Fibroblast of skin of back (primary cell): ENCODE measurements around the gene ZBTB44.
"Not testable (repeated sequence)": the region's sequence is repeated elsewhere in the genome, so short reads cannot be mapped to it uniquely, and the experiment has no call there.

Experiments used
- DNase-seq: peaks from one replicate; pipeline ENCODE4 v3.0.0-alpha.2; 2013

ZBTB44 gene

DNA sequence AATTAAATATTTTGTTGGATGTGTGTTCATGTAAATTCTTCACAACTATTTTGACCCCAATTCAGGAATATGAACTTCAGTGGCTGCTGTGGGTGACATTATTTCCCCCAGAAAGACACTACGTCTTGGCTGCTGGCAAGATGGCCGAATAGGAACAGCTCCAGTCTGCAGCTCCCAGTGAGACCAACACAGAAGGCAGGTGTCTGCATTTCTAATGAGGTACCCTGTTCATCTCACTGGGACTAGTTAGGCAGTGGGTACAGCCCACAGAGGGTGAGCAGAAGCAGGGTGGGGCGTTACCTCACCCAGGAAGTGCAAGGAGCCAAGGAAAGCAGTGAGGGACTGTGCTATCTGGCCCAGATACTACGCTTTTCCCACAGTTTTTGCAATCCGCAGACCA, 65.3 kb downstream of the ZBTB44 start:
- DNase-seq: no peak

DNA sequence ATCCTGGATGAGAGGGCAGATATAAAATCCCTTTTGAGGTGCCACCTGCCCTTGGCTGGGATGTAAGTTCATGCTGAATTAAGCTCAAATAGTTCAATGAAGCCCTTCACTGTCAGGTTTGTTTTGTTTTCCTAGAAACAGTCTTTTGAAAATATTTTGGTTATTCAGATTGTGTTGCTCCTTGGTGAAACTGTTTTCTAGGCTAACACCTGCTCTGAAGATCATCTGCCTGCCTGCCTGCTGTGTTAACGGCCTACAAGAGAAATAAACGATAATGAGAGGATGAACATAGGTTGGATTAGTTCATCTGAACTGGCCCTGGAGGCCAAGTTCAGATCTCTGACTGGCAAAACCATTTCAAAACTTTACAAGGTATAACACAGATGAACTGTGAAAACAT, 67.4 kb downstream of the ZBTB44 start:
- DNase-seq: no peak

DNA sequence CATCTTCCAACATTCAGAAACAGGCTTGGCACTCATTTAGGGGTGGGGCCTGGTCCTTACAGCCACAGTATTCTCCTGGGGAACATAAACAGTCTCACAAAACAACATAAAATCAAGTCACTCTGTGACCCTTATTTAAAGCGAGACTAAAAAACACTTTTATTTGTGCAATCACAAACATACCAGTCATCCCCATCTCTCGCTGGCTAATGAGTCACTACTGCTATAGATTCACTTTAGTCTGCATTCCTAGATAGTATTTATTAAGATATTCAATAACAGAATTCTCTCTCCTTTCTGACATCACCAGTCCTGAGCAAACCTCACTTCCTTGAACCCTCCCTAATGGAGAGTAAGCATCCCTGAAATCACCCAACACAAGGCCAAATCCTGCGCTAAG, 68.0 kb downstream of the ZBTB44 start:
- peak; percentile 36 for DNase-seq

DNA sequence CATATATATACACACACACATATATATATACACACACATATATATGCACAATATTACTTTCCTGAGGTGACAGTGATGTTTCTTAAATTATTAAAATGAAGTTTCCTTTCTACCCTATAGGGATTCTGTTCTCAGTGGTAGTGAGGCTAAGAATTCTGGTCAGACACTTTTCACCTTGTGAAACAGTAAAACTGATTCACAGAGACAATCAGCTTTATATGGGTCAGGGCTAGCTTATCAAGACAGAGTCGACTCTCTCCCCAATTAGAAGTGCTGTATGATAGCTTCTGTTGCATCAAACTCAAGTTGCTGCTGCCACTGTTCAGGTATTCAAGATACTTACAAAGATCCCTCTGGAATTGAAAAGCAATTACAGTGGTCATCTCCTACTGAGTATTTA, 68.4 kb downstream of the ZBTB44 start:
- no peak for DNase-seq

DNA sequence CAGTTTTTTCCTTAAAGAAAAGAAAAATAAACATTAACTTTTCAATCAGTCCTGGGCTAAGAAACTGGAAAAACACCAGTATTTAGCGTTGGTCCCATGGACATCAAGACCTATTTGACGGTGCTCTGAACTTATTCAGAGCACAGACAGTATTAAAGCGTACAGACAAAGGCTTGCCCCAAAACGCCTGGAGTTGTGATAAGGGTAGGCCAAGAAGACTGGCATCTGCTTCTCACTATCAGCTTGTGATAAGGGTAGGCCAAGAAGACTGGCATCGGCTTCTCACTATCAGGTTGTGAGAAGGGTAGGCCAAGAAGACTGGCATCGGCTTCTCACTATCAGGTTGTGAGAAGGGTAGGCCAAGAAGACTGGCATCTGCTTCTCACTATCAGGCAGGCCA, 69.3 kb downstream of the ZBTB44 start:
- DNase-seq: not testable (repeated sequence)

DNA sequence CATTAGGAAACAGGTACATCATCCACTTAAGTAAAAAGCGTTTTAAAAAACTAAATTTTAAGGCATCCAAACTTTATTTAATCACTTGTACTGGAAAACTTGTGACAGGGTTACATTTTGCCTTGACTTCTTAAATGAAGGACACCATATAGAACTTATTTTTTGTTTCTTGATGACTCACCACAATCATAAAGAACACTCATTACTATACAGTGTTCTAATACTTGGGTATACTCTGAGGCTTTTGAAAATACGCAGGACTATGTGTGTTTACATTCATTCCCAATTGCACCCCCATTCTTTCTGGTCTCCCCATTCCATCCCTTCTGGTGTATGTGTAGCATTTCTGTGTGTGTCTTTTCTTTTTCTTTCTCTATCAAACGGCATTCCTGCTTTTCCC, 69.9 kb downstream of the ZBTB44 start:
- DNase-seq: no peak

DNA sequence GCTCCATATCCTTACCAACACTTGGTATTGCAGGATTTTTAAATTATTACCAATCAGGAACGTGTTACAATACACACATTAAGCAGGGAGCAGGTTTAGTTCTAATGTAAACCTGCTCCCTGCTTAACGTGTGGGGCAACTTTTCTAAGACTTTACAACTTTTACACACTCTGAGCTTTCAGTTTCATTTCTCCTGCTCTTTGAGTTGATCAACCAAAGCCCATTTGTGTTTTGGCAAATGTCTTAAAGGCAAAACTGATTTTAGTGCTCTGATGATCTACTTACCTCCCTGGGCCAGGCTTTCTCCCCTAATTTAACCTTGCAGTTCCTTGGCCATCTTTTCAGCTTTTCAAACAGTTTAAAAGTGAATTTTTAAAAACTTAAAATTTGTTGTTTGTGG, 70.9 kb downstream of the ZBTB44 start:
- DNase-seq: no peak

DNA sequence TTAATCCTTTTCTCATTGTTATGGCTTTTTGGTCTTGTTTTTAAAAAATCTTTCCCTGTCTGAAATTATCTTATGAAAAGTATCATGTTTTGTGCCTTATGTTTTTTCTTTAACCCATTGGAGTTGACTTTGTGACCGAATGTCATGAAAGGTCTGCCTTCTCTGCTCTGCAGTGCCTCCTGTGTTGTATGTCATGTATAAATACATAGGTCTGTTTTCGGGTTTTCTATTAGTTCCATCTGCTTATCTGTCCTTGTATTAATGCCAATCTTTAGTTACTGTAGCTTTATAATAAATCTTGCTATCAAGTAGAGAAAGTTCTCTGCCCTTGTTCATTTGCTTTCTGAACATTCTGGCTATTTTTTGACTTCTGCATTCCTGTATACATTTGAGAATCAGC, 73.0 kb downstream of the ZBTB44 start:
- DNase-seq: no peak

DNA sequence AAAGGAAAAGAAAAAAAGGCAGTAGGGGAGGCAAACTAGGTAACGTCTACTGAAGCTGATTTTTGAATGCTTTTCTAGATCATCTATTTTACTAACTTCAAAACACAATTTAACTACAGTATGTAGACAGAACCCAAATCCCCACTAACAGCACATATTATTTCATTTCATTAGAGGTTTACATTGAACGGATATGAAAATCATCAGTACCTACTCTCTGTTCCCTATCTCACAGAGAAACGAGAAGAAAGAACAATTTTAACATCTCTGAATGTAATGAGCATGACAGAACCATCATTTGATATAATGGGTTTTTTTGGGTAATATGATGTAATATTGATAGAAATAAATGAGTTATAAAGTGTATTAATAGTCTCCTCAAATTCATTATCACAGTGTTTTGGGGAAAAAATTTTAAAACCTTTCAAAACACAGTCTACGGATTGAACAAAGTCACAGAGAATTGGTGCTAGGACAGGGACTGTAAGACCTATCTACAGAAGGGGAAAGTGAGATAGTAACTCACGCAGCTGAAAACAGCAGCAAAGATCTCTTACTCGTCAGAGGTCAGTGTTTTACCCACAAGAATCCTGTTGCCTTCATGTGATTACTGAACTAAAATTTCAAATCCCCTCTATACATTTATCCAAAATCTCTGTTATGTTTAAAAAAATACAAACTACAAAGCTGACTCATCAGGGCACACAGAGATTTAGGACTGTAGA, 77.3 kb downstream of the ZBTB44 start:
- no peak for DNase-seq

DNA sequence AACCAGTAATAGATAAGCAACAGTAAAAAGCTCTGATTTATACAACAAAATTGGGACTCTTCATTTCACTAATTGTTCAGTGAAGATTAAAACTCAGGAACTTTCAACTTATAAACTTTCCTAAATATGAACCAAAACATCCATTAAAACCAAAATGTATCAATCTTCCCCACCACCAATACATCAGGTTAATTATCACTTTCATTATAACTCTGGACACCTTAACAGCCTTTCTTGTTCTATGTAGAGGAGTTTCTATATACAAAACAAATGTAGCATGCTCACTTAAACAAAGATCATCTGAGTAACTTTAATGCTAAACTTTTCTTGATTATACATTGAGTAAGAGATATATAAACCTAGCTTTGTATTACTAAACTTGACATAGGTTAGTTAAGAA, 80.4 kb downstream of the ZBTB44 start:
- DNase-seq: no peak

DNA sequence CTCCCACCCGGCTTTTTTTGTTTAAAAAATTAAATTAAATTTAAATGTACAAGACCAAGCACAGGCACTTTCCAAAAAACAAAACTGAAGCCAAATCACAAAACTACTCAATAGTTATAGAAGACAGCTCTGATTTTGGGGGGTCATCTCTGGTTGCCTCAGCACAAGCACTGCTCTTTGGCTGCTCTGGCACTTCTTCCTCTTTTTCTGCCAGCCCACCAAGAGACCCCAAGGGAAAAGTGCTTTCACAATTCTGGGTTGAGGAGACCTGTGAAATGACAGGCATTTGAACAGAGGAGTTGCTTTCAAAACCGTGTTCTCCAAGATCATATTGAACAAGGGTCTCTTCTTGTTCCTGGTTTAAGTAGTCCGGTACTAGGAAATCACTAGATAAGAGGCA, 80.8 kb downstream of the ZBTB44 start:
- not testable (repeated sequence) for DNase-seq

DNA sequence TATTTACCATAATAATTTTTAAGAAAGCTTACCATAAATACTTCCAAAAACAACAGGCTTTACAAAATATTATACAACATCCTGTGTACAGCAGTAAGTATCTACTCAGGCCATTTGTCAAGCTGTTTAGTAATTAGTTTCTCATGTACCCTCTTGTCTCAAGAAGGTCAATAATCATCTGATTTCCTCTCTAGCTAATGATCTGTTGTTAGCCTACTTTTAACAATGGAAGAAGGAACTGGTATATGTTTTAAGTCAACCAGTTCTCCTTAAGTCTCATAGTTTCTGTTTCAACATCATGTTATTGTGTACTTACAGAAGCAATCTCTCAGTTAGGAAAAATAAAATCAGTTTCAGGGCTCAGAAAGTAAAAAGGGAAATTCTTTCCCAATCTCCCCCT, 81.2 kb downstream of the ZBTB44 start:
- not testable (repeated sequence) for DNase-seq

DNA sequence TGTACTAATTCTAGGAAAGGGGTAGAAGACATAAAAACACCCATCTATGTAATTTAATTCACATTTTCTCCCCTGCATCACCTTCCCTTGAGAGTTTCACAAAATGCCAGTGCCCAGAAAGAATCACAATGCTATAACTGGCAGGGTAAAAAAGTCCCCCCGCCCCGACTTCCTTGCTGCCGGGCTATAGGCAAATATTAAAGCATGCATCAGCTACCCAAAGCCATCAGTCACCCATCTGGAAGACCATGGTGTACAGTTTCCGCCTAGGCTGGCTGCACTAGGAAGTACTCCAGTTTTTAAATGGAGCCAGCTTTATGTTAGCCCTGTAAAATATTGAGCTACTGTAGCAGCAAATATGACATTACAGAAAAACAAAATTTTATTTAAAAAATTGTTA, 87.3 kb downstream of the ZBTB44 start:
- DNase-seq: no peak

DNA sequence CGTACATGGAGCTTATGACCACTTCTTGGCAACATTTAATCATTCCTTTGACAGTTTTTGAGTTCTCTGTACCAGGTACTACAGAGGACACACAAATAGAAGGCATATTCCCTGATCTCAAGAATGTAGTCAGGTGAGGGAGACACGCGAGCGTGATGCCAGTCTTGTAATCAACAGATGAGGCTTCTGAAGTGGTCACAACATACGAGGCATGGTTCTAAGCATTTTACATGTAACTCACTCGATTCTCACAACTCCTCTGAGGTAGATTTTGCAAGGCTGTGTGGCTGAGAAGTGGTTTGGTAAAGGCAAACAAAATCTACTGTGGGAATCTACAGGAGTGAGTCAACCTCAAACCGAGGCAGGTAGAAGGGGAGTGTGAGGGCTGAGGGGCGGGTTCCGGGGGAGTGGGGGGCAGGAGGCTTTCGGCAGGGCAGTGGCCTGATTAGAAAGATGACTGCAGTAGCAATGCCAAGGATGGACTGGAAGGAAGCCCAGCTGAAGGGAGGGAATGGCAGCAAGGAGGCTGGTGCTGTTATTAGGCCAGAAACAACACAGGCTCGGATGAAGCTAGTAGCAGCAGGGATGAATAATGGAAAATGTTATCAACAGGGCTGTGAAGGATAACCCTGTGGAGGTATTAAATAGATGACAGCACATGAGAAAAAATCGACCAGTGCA, 91.3 kb downstream of the ZBTB44 start:
- no peak for DNase-seq

DNA sequence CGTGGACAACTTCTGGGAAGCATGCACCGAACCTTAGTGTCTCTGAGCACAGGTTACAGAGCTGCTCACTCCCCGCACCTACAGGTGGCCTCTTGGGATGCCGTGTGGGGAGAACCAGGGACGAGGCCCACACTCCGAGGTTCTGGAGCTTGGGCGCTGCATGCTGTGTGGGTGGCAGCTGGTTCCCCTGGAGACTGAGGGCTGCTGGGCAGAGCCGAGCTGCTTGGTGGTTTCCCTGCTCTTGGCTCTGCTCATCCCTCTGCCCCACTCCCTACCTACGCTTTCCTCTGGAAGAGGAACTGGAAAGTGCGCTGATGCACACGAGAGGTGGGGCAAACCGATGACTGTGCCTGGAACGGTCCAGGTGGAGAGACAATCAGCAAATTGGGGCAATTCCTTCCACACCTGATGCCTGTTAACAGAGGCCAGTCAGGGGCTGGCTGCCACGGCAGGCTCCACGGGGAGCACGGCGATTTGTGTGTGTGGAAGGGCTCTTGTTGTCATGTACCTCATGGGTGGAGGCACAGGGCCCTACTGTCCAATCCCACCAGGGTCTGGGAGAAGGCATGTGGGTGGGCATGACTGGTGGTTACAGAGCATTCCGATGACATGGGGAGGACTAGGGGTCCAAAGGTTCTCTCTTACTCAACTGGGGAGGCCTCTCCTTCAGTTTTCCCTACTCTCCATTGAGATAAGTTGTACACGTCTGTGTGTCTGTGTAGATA, 94.2 kb downstream of the ZBTB44 start:
- DNase-seq: no peak

DNA sequence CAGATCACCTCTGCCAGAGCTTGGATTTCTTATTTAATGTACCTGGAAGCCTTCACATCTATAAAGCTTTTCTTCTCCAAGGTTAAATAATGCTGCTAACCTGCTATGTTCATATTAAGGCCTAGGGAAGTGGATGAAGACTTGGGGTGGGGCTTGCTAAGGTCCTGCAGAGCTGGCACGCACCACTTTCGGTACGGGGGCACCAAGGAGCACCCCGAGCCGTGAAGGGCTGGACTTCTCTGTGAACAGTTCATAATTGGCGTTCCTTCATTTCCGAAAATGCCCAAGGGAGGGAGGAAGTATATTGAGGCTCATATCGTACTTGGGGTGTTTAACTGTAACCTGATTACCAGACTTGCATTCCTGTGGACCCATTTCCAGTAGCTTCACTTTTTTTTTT, 95.6 kb downstream of the ZBTB44 start:
- DNase-seq: no peak

DNA sequence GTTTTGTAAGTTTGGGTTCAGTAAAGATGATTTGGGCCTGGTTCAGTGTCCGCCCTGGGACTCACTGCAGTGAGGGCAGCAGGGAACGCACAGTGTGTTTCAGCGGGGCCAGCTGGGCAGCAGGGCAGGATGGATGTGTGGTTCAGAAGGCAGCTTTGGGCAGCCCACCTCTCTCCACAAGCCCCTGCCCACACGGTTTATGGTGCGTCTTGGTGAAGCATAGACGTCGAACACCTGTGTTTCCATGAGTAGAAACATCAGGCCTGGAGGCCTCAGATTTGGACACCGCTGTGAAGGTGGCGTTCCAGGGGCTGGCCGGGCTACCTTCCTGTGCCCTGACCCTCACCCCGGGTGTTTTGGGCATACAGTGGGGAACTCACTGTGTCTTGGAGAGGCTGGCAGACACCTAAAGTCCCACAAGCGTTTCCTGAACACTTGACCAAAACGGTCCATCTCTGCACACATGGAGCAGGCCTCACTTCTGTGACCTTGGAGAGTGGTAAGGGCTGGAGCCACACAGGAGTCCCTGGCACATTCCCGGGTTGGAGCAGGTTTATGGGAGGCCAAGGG, 96.1 kb downstream of the ZBTB44 start:
- no peak for DNase-seq

DNA sequence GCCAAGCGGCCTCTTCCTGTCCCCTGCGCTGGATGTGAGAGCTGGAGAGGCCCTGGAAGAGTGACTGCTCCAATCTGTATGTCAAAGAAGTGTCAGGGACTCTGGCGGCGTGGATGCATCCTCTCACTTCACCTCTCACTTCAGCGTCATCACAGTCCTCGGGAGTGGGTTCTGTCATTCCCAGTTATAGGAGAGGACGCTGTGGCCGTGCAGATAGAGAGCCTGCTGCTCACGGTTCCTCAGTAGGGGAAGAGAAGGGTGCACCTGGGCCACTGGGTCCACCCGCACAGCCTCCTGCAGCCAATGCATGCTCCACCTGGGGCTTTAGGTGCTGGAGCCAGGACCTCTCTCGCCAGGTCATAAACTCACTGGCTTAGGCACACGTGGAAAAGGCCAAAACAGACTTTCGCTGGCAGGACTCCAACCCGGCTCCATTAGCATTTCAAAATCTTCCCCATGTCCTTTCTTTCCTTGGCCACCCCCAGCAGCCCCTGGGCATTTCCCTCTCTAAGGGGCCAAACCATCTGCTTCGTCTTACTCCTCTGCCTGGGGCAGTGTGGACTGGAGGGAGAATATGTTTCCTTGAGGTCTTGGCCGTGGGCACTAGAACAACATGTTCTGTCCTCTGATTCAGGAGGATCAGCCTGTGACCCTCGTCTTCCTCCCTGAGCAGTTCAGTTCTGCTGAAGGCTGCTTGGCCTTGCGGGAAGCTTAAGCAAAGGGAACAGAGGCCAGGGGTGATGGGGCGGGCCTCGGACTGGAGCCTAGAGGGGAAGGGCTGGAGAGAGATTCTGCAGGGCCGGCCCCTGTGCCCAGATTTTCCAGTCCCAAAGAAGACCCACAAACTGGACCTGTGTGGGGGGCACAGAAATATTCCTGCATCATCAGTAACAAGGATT, 97.3 kb downstream of the ZBTB44 start:
- DNase-seq: no peak

DNA sequence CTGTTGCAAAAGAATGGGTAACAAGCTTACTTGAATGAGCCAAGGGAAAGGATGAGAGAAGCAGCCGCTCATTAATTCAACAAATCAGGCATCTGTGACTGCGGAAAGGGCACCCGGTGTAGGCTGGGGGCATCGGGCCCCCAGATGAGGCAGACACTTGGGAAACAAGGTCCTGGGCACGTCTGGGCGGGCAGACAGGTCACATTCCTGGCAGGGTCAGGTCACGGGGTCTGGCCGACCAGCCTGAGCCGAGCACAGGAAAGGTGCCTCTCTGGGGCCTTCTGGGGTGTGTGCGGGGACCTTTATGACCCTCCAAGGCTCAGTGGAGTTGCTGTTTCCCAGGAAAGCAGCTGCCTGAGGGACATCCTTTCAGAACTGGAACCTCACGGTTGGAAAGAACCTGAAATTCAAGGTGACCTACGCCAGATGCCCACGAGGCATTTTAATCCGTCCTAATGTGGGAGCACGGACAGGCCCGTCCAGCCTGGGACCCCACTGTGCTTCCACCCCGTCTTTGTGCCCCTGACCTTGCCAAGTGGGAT, 98.1 kb downstream of the ZBTB44 start:
- no peak for DNase-seq

DNA sequence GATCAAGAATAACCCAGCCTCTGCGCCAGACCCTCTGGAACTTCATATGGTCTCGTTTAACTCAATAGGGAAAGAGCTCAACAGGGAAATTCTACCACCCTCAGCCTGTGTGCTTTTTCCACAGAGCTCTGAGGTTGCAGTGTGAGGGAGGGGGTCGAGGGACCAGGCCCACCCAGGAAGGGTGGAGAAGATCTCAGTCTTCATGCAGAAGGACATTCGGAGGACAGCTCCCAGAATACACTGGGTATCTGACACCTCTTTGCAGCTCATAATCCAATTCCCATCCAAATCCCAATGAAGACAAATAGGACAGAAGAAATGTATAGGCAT, 98.5 kb downstream of the ZBTB44 start:
- no peak for DNase-seq

DNA sequence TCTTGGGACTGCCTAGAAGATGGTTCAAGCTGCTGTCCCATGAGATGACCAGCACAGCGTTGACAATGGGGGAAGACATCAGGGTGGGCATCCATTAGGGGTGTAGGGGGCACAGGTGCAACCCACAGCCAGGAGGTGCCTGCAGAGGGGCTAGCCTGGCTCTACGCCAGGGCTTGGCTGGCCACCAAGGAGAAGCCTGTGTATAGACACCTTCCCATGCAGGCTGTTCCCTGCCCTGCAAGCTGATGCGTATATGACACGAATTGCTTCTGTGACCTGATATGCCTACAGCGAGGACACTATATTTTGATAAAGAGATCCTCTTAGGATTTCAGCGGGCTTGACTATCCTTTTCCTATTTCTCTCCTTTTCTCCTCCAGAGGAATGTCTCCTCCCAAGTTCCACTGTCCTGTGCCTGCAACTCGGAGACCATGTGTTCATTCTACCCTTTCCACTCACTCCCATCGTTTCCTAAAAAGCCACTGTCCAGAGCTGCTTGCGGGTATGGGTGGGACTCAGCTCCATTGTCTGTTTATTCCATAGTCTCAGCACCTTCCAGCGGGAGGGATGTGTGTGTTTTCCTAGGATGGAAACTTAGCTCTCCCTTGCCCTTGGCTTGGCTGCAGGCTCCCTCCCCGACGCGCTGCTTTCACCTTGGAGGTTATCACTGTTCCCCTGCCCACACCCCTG, 99.0 kb downstream of the ZBTB44 start:
- no peak for DNase-seq
